Right lobe of liver (tissue), 6 donors: ENCODE results near the gene RDM1. TPM values are rescaled to one million over a fixed set of nuclear protein-coding genes. Genes with fewer than 3 reads are reported as not detected.
"Not testable (repeated sequence)": the region's sequence is repeated elsewhere in the genome, so short reads cannot be mapped to it uniquely, and the experiment has no call there.

Source experiments
- ATAC-seq, 4 donors: fragments of 200-7000 bp; cut with Tn5 transposase; one replicate each; pipeline ENCODE4 v1.9.1; 2020; ENCODE audit warnings: mild to moderate bottlenecking in 4 of 4, moderate library complexity in 4 of 4
- DNase-seq, 3 donors: peaks; one replicate each; pipeline ENCODE4 v3.0.0-alpha.2; 2020
- H3K27ac ChIP-seq, 3 donors: fragments of 200-600 bp; one replicate each; pipeline ENCODE4 v1.8.0; 2022
- H3K27me3 ChIP-seq, 2 donors: fragments of 200-600 bp; one replicate each; pipeline ENCODE4 v1.8.0; 2022
- H3K36me3 ChIP-seq, 4 donors: fragments of 200-600 bp; sonication (generic) in 1 of 4; one replicate each; pipeline versions ENCODE4 v1.5.1 to v1.8.0; 2017 to 2022; ENCODE audit warnings: control low read depth in 1 of 4
- H3K4me1 ChIP-seq, 4 donors: fragments of 200-600 bp; sonication (generic) in 1 of 4; one replicate each; pipeline versions ENCODE4 v1.5.1 to v1.8.0; 2017 to 2022; ENCODE audit warnings: control low read depth in 1 of 4
- H3K4me3 ChIP-seq, 3 donors: fragments of 200-600 bp; one replicate each; pipeline ENCODE4 v1.8.0; 2022
- H3K9me3 ChIP-seq, 4 donors: fragments of 200-600 bp; sonication (generic) in 1 of 4; one replicate each; pipeline versions ENCODE4 v1.5.1 to v1.8.0; 2017 to 2022; ENCODE audit warnings: control low read depth in 1 of 4
- POLR2A ChIP-seq: fragments of 450-650 bp; IDR thresholded peaks from one replicate; pipeline ENCODE4 v1.6.1; 2017; ENCODE audit warnings: antibody characterized with exemption, mild to moderate bottlenecking
- WGBS: methylation state at CpG from one replicate; pipeline ENCODE4 v1.1.6; 2018; ENCODE audit warnings: low coverage, low lambda C conversion rate; ENCODE audit not compliant: insufficient coverage; ENCODE audit errors: missing lambda C conversion rate; 5-methylcytosine and 5-hydroxymethylcytosine counted together
- intact Hi-C, 2 donors: fragments of 100-400 bp; cut with DNase I; formaldehyde crosslinking; loops; one replicate each; pipeline versions ENCODE4 v1.11.2 to v1.14.1; 2022
- total RNA-seq, 6 experiments: library from RNA; depleted of rRNA in 2 of 6; stranded (reverse); fragments of >200 nt in 2 of 6; fragmentation: NEBNext Ultra II Directional in 3 of 6; extraction: Animal tissue kit (Norgen Biotek cat#: 25700) in 3 of 6; gene quantifications; one replicate each; pipeline versions ENCODE4 v1.1.0 to v1.2.4, GENCODE V29; 2016 to 2023
- TF ChIP-seq, protein P1 (sequence below), 4 donors: fragments of 200-600 bp in 3 of 4; fragments of 450-650 bp in 1 of 4; IDR thresholded peaks; one replicate each; pipeline versions ENCODE4 v1.5.1 to v1.8.0; 2016 to 2022; ENCODE audit warnings: antibody characterized with exemption in 4 of 4, mild to moderate bottlenecking in 2 of 4
- donor health status: DM: no; HTN: yes; CAD: no.
- donor health status: DM: no; HTN: no; CAD: no.
- donor health status: DM: no; HTN: no; CAD: no.
- donor health status: DM: no; HTN: yes; CAD: no.
- donor health status: DM: no; HTN: yes; CAD: no.

RDM1 gene
- total RNA-seq, 6 experiments from 2014 or later = not detected

DNA sequence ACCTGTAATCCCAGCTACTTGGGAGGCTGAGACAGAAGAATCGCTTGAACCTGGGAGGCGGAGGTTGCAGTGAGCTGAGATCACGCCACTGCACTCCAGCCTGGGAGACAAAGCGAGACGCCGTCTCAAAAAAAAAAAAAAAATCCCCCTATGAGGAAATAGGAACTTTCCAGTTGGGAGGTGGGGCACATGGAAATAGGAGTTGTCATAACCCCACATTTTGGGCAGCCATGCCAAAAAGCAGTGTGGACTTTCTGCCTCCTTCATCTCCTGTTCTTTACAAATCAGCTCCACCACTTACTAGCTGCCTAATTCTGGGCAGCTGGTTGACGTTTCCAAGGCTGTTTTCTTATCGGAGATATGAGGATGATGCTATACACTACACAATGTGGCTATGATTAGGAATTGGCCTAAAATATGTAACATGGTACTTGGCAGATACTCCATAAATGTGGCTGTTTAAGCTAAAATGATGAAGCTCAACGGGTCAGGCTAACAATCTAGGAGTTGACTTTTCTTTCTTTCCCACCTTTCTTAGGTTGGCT, 28.9 kb downstream of the RDM1 start:
- Histone ChIP-seq H3K27me3 (no peaks in the 10 kb centered on the region), H3K4me1 (peaks cover 0 to 7% (median 0%) of the 10 kb centered on the region in 4 donors), H3K27ac (no peak overlapping the region), H3K9me3 (no peaks in the 10 kb centered on the region), H3K36me3 (no peaks in the 10 kb centered on the region), H3K4me3 (no peak overlapping the region)
- ATAC-seq (no peak), DNase-seq (no peak)
- no peak for TF ChIP-seq POLR2A
- TF ChIP-seq, protein P1, sequence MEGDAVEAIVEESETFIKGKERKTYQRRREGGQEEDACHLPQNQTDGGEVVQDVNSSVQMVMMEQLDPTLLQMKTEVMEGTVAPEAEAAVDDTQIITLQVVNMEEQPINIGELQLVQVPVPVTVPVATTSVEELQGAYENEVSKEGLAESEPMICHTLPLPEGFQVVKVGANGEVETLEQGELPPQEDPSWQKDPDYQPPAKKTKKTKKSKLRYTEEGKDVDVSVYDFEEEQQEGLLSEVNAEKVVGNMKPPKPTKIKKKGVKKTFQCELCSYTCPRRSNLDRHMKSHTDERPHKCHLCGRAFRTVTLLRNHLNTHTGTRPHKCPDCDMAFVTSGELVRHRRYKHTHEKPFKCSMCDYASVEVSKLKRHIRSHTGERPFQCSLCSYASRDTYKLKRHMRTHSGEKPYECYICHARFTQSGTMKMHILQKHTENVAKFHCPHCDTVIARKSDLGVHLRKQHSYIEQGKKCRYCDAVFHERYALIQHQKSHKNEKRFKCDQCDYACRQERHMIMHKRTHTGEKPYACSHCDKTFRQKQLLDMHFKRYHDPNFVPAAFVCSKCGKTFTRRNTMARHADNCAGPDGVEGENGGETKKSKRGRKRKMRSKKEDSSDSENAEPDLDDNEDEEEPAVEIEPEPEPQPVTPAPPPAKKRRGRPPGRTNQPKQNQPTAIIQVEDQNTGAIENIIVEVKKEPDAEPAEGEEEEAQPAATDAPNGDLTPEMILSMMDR (IDR thresholded peaks at IDR 0.05) = no peak
- intact Hi-C loops = no loop called here
- WGBS = 88% methylated on average over 8 of the region's 9 CpGs

DNA sequence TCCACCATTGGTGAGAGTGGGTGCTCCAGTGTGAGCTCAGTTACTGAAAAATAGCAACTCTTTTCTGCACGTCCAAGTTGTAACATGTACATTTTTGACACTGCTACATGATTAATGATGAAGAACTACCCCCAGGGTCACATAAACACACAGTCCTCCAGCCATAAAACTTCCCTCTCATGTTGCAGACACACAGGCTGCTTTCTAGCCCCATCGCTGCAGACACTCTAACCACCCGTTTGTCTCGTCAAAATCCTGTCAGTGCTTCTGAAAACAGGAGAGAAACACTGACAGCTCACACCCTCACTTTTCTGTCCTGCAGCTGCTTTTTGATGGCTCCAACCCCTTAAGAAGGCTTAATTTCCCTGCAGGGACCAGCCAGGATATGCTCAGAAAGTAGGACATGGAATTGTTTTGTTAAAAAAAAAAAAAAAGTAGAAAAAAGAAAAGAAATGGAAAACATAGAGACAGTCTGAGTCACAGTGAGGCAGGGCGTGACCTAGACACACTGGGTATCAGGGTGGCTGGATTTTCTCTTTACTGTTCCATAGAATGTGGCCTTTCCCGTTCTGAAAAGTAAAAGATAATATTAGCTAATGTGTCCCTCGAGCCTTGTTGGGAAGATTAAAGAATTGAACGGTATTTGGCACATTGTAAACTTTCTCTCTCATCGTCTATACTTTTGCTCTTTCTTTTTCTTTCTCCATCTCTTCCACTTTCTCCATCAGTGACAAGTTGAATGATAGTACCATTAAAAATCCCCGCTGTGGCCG, 29.7 kb downstream of the RDM1 start:
- ATAC-seq (no peak), DNase-seq (no peak)
- Histone ChIP-seq H3K4me3 (no peak overlapping the region), H3K36me3 (no peaks in the 10 kb centered on the region), H3K9me3 (no peaks in the 10 kb centered on the region), H3K27me3 (no peaks in the 10 kb centered on the region), H3K4me1 (peaks cover 0 to 7% (median 0%) of the 10 kb centered on the region in 4 donors), H3K27ac (no peak overlapping the region)
- intact Hi-C loops = no loop called here
- TF ChIP-seq, protein P1 (IDR thresholded peaks at IDR 0.05) = no peak
- no peak for TF ChIP-seq POLR2A
- 66% methylated on average over 10 of the region's 11 CpGs for WGBS

DNA sequence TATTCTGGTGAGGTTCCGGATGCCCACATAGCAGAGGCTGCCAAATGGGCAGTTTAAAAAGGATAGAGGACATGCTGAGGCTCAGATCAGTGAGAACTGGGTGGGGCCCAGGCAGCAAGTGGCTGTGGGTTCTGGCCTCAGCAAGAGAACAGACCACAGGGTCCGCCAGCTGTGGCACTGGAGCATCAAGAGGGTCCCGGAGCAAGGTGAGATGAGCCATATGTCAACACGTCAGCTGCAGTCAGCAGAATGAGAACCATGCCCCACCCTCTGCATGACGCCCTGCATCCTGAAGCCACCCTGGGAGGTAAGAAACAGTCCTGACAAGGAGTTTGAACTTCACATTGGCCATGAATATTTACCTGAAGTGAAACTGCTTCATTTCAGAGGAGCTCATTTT, 30.3 kb downstream of the RDM1 start:
- TF ChIP-seq POLR2A = no peak
- TF ChIP-seq, protein P1 (IDR thresholded peaks at IDR 0.05) = no peak
- Histone ChIP-seq H3K27me3 (no peaks in the 10 kb centered on the region), H3K36me3 (no peaks in the 10 kb centered on the region), H3K9me3 (no peaks in the 10 kb centered on the region), H3K4me1 (peaks cover 0 to 7% (median 0%) of the 10 kb centered on the region in 4 donors), H3K4me3 (no peak overlapping the region), H3K27ac (no peak overlapping the region)
- WGBS = 100% methylated on average over 1 of the region's 5 CpGs
- intact Hi-C loops = no loop called here
- no peak for ATAC-seq
- no peak for DNase-seq

DNA sequence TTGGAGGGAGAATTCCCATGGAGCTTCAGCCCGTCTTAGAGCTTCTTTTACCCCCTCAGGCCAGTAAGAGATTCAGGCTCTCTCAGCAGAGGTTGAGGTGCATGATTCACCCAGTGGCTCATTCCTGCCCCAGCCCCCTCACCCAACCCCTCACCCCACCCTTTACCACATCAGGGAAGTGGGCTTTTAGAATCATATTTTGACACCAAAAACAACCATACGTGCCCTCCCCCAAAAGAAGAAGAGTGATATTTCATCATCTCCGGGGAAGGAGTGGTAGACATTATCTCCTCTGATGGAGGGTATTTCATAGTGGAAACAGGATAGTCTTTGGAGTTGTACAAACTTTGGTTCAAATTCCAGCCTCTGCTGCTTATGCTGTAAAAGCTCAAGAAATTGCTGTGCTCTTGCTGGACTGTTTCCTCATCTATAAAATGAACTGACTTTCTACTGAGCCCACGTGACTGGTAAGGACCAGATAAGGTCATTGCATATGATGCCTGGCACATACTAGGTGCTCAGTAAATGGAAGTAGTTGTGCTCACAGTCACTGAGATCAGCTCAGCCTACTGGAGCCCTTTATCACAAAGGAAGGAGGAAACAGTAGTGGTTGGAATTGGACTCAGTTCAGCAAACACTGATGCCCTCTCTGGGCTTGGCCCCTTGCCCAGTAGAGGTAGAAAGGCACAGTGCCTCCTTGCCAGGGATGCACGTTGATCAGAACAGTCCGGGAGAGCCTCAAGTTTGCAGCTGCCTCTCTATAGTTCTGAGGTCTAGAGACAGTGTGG, 32.1 kb downstream of the RDM1 start:
- Histone ChIP-seq H3K4me3 (no peak overlapping the region), H3K27ac (no peak overlapping the region), H3K4me1 (peaks cover 0 to 7% (median 0%) of the 10 kb centered on the region in 4 donors), H3K9me3 (no peaks in the 10 kb centered on the region), H3K36me3 (no peaks in the 10 kb centered on the region), H3K27me3 (no peaks in the 10 kb centered on the region)
- DNase-seq = peak; percentile 79 to 84 (median 82)
- TF ChIP-seq POLR2A = no peak
- TF ChIP-seq, protein P1 (IDR thresholded peaks at IDR 0.05) = no peak
- 52% methylated on average over 4 of the region's 6 CpGs for WGBS
- peak; percentile 91 to 97 (median 94) for ATAC-seq
- intact Hi-C loops = no loop called here

DNA sequence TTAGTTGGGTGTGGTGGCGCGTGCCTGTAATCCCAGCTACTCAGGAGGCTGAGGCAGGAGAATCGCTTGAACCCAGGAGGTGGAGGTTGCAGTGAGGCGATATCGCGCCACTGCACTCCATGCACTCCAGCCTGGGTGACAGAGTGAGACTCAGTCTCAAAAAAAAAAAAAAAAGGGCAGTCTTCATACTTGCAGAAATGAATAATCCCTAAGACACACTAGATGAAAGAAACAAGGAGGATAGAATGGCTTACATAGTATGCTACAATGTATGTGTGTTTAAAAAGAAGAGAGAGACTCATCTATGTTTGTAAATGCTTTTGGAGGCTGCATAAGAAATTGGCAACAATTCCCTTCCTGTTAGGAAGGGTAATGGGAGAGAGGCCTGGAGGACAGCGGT, 32.8 kb downstream of the RDM1 start:
- WGBS = 91% methylated on average over 6 of the region's 7 CpGs
- H3K4me3 ChIP-seq, H3K9me3 ChIP-seq, H3K4me1 ChIP-seq, H3K36me3 ChIP-seq, DNase-seq, H3K27me3 ChIP-seq, intact Hi-C loops, ATAC-seq, H3K27ac ChIP-seq: not testable (repeated sequence)
